Heart right ventricle (tissue), 16 donors: ENCODE data around the gene ITGA1. TPM values are rescaled to one million over a fixed set of nuclear protein-coding genes. Genes with fewer than 3 reads are reported as not detected.

Experiments
- ATAC-seq, 8 donors: fragments of 200-7000 bp; cut with Tn5 transposase; one replicate each; pipeline ENCODE4 v1.9.1; 2020; ENCODE audit warnings: mild to moderate bottlenecking in 8 of 8, moderate library complexity in 8 of 8, moderate number of reproducible peaks in 1 of 8
- DNase-seq, 2 donors: peaks; one replicate each; pipeline ENCODE4 v3.0.0-alpha.2; 2020
- H3K27ac ChIP-seq, 10 donors: fragments of 200-600 bp; sonication (generic) in 2 of 10; one replicate each; pipeline versions ENCODE4 v1.5.0 to v1.8.0; 2020 to 2022; ENCODE audit warnings: mild to moderate bottlenecking in 3 of 10
- H3K27me3 ChIP-seq, 7 donors: fragments of 200-600 bp; one replicate each; pipeline ENCODE4 v1.8.0; 2021 to 2022; ENCODE audit warnings: mild to moderate bottlenecking in 2 of 7
- H3K36me3 ChIP-seq, 9 donors: fragments of 200-600 bp; sonication (generic) in 1 of 9; one replicate each; pipeline versions ENCODE4 v1.5.0 to v1.8.0; 2020 to 2022; ENCODE audit warnings: mild to moderate bottlenecking in 2 of 9
- H3K4me1 ChIP-seq, 9 donors: fragments of 200-600 bp; sonication (generic) in 1 of 9; one replicate each; pipeline versions ENCODE4 v1.5.0 to v1.8.0; 2020 to 2022; ENCODE audit warnings: mild to moderate bottlenecking in 4 of 9
- H3K4me3 ChIP-seq, 10 donors: fragments of 200-600 bp; sonication (generic) in 2 of 10; one replicate each; pipeline versions ENCODE4 v1.5.0 to v1.8.0; 2020 to 2022; ENCODE audit warnings: mild to moderate bottlenecking in 7 of 10, moderate library complexity in 2 of 10
- H3K9me3 ChIP-seq, 11 donors: fragments of 200-600 bp in 10 of 11; sonication (generic) in 2 of 11; one replicate each; pipeline versions ENCODE4 v1.5.0 to v1.8.0; 2013 to 2022; ENCODE audit warnings: mild to moderate bottlenecking in 2 of 11, control low read depth in 1 of 11, moderate library complexity in 1 of 11
- CTCF ChIP-seq, 9 donors: fragments of 200-600 bp; sonication (generic) in 2 of 9; IDR thresholded peaks; one replicate each; pipeline versions ENCODE4 v1.5.0 to v1.8.0; 2021 to 2022; ENCODE audit warnings: antibody characterized with exemption in 9 of 9, mild to moderate bottlenecking in 5 of 9, moderate library complexity in 1 of 9
- WGBS, 2 donors: extraction: QIAGEN DNeasy Blood & Tissue Kit; methylation state at CpG; one replicate each; pipeline ENCODE4 v1.1.7; 2013; ENCODE audit warnings: inconsistent platforms in 1 of 2; 5-methylcytosine and 5-hydroxymethylcytosine counted together
- intact Hi-C, 10 donors: fragments of 100-400 bp; cut with DNase I; formaldehyde crosslinking; loops; one replicate each; pipeline versions ENCODE4 v1.11.1 to v1.14.2; 2022
- polyA plus RNA-seq, 2 donors: library from polyadenylated mRNA; stranded (reverse); fragments of 200-250 nt; gene quantifications; one replicate each; pipeline ENCODE4 v1.2.3, GENCODE V29; 2013
- total RNA-seq, 10 donors: library from RNA; stranded (reverse); fragmentation: NEBNext Ultra II Directional in 3 of 10; extraction: Animal tissue kit (Norgen Biotek cat#: 25700) in 3 of 10; gene quantifications; one replicate each; pipeline versions ENCODE4 v1.2.1 to v1.2.4, GENCODE V29; 2021 to 2023
- donor health status: Arrhythmogenic right ventricular cardiomyopathy.
- donor health status: ischemic (EF 13 %, LVEDD 7.1; RV severe dilation, severe dysfunction).
- donor health status: healthy with polysubstance abuse.
- donor health status: DM: no; HTN: yes; CAD: no.
- donor health status: DM: no; HTN: no; CAD: no.
- donor health status: ischemic (EF 25% LVEDD 6.9; RV normal size, moderate dysfunction).
- donor health status: ischemic (EF 25% LVEDD 5.7; RV mildly dilated, moderate dysfunction).
- donor health status: healthy.
- donor health status: DM: yes; HTN: yes; CAD: no.
- donor health status: Ischemic cardiomyopathy.
- donor health status: ischemic (EF 35%, LVEDD 5.7; RV mildly dilated, moderate dysfunction).
- donor health status: nonischemic (EF 11% LVEDD 7.7; RV severe dilation, severe dysfunction).
- donor health status: DM: yes; HTN: yes; CAD: no.
- donor health status: PGD.
- donor health status: ischemic (EF 29% LVEDD 5.4; RV normal size, mild dysfunction).
- donor health status: nonischemic (EF 23%, LVEDD 6.1; RV moderate dilation, normal function).

ITGA1 gene
- total and polyA plus RNA-seq, 12 donors: 7.7 to 48.2 (median 24.3) TPM

- Histone ChIP-seq H3K27ac (no peak overlapping the region), H3K4me3 (no peak overlapping the region), H3K4me1 (peaks cover 0 to 20% (median 8%) of the 10 kb centered on the region in 9 donors), H3K9me3 (no peaks in the 10 kb centered on the region), H3K36me3 (peaks cover 0 to 26% (median 0%) of the 10 kb centered on the region in 9 donors), H3K27me3 (no peaks in the 10 kb centered on the region)
- DNase-seq: no peak
- no peak for TF ChIP-seq CTCF (IDR thresholded peaks at IDR 0.05)
- ATAC-seq: no peak
- WGBS, 2 donors: 65% methylated on average over 3 of the region's 3 CpGs
- intact Hi-C loops: no loop called here
Observed at GRCh38 chr5:52878656-52879055, 90.9 kb downstream of the ITGA1 start.

- no peak overlapping the region for H3K27ac ChIP-seq
- TF ChIP-seq CTCF (IDR thresholded peaks at IDR 0.05): no peak
- DNase-seq (no peak), ATAC-seq (no peak)
- H3K36me3 ChIP-seq: peaks cover 0 to 41% (median 0%) of the 10 kb centered on the region in 9 donors
- H3K27me3 ChIP-seq: no peaks in the 10 kb centered on the region
- peaks cover 0 to 15% (median 2%) of the 10 kb centered on the region in 9 donors for H3K4me1 ChIP-seq
- H3K9me3 ChIP-seq: no peaks in the 10 kb centered on the region
- intact Hi-C loops: no loop called here
- no peak overlapping the region for H3K4me3 ChIP-seq
Observed at GRCh38 chr5:52880541-52880940, 92.8 kb downstream of the ITGA1 start.

- 94% methylated on average over 4 of the region's 4 CpGs for WGBS, 2 donors
- Histone ChIP-seq H3K27me3 (no peaks in the 10 kb centered on the region), H3K36me3 (peaks cover 0 to 44% (median 0%) of the 10 kb centered on the region in 9 donors), H3K4me3 (no peak overlapping the region), H3K4me1 (peaks cover 0 to 6% (median 0%) of the 10 kb centered on the region in 9 donors), H3K9me3 (no peaks in the 10 kb centered on the region), H3K27ac (no peak overlapping the region)
- intact Hi-C loops: no loop called here
- no peak for ATAC-seq
- no peak for TF ChIP-seq CTCF (IDR thresholded peaks at IDR 0.05)
- DNase-seq: no peak
Observed at GRCh38 chr5:52881468-52881867, 93.8 kb downstream of the ITGA1 start.

- 82 to 95% methylated on average over 4 of the region's 4 CpGs for WGBS, 2 donors
- intact Hi-C loops: no loop called here
- no peaks in the 10 kb centered on the region for H3K9me3 ChIP-seq
- H3K4me3 ChIP-seq: no peak overlapping the region
- no peak for TF ChIP-seq CTCF (IDR thresholded peaks at IDR 0.05)
- H3K27ac ChIP-seq: no peak overlapping the region
- DNase-seq (no peak), ATAC-seq (no peak)
- H3K4me1 ChIP-seq: no peaks in the 10 kb centered on the region
- H3K36me3 ChIP-seq: peaks cover 0 to 61% (median 3%) of the 10 kb centered on the region in 9 donors
- H3K27me3 ChIP-seq: no peaks in the 10 kb centered on the region
Observed at GRCh38 chr5:52883110-52883509, 95.4 kb downstream of the ITGA1 start.
